Measurements from ENCODE around the gene RBM18.

DNA sequence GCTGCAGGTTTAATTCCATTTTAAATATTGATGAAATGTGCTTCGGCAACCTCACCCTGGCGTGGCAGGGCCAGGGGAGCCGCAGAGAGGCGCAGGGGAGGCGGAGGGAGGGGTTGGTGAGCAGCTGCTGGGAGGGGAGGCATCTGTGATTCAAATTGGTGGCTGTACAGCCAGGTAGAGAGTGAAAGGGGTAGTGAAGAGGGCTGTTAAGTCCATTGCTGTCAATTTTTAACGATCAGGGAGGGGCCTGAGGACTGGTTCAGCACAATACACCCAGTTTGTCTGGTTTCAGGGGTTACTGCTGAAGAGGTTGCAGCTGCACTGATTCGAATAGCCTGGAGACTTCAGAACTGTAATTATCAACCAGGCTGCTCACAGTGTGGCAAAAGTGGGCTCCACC lies 67.2 kb downstream of the RBM18 start:
- TF ChIP-seq, protein P1, sequence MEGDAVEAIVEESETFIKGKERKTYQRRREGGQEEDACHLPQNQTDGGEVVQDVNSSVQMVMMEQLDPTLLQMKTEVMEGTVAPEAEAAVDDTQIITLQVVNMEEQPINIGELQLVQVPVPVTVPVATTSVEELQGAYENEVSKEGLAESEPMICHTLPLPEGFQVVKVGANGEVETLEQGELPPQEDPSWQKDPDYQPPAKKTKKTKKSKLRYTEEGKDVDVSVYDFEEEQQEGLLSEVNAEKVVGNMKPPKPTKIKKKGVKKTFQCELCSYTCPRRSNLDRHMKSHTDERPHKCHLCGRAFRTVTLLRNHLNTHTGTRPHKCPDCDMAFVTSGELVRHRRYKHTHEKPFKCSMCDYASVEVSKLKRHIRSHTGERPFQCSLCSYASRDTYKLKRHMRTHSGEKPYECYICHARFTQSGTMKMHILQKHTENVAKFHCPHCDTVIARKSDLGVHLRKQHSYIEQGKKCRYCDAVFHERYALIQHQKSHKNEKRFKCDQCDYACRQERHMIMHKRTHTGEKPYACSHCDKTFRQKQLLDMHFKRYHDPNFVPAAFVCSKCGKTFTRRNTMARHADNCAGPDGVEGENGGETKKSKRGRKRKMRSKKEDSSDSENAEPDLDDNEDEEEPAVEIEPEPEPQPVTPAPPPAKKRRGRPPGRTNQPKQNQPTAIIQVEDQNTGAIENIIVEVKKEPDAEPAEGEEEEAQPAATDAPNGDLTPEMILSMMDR (IDR thresholded peaks at IDR 0.05), result no peak
- no peak for TF ChIP-seq POLR2A (IDR thresholded peaks at IDR 0.05; ENCODE audit: low read depth)
- no peak for TF ChIP-seq EP300 (IDR thresholded peaks at IDR 0.05)
- no peak for TF ChIP-seq POLR2AphosphoS5 (IDR thresholded peaks at IDR 0.05)

All from esophagus muscularis mucosa (tissue), 4 donors.